GM21526 (cell line): ENCODE results near the gene PSMD7.
"Not testable (repeated sequence)": the region's sequence is repeated elsewhere in the genome, so short reads cannot be mapped to it uniquely, and the experiment has no call there.

Source experiments
- ATAC-seq: cut with Tn5 transposase; IDR thresholded peaks from one replicate; pipeline ENCODE4 v1.9.1; 2021; ENCODE audit warnings: moderate library complexity; ENCODE audit not compliant: unreplicated experiment, low FRiP score

Gene PSMD7

DNA sequence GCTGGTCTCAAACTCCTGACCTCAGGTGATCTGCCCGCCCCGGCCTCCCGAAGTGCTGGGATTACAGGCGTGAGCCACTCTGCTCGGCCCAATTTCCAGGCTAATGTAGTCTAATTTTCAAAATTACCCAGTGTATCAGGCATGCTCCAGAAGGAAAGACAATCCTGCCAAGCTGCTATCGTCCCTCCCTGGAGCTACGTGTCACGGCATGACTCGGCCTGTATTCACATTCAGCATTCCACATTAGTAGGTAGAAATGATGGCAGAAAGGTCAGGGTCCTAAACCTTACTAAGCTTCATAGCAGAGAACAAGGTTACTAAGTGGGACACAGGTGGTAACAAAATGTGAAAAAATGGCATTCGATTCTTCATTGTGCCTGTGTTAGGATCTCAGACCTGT lies 42.6 kb downstream of the PSMD7 start:
- not testable (repeated sequence) for ATAC-seq

DNA sequence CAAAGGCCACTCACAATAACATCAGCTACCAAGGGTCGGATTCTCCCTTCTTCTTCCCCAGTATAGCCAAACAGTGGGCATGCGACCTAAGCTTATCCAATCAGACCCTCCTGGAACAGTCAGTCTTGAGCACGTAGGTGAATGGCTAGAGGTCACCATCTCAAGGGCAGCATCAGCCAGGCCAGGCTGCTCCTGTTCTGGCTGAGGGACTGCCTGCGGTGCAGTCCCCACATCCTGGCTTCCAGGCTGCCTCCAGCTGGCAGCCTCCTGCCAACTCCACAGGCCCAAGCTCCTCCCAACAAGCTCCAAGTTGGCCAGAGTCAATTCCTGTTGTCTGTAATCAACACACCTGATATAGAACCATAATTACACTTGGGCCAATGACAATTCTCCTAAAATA lies 56.4 kb downstream of the PSMD7 start:
- ATAC-seq = not testable (repeated sequence)
